ENCODE data around the gene TLK2. TPM values are rescaled to one million over a fixed set of nuclear protein-coding genes. Genes with fewer than 3 reads are reported as not detected.

The TLK2 gene
- total RNA-seq, 4 donors from 2014 or later = 35.2 to 49.2 (median 43.6) TPM

DNA sequence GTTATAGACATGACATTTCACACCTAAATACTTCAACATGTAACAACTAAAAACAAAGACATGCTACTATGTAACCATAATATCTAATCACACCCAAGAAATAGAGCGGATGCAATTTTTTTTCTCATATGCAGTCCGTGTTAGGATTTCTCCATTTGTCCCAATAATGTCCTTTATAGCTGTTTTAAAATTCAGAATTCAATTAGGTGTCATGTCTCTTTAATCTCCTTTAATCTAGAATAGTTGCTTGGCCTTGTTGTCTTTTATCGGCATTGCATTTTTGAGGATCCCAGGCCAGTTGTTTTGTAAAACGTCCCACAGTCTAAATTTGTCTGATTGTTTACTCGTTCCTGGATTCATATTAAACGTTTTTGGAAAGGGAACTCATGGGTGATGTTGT lies 163.3 kb downstream of the TLK2 start:
- TF ChIP-seq, protein P1, sequence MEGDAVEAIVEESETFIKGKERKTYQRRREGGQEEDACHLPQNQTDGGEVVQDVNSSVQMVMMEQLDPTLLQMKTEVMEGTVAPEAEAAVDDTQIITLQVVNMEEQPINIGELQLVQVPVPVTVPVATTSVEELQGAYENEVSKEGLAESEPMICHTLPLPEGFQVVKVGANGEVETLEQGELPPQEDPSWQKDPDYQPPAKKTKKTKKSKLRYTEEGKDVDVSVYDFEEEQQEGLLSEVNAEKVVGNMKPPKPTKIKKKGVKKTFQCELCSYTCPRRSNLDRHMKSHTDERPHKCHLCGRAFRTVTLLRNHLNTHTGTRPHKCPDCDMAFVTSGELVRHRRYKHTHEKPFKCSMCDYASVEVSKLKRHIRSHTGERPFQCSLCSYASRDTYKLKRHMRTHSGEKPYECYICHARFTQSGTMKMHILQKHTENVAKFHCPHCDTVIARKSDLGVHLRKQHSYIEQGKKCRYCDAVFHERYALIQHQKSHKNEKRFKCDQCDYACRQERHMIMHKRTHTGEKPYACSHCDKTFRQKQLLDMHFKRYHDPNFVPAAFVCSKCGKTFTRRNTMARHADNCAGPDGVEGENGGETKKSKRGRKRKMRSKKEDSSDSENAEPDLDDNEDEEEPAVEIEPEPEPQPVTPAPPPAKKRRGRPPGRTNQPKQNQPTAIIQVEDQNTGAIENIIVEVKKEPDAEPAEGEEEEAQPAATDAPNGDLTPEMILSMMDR (IDR thresholded peaks at IDR 0.05; ENCODE audit: low read depth) = no peak

DNA sequence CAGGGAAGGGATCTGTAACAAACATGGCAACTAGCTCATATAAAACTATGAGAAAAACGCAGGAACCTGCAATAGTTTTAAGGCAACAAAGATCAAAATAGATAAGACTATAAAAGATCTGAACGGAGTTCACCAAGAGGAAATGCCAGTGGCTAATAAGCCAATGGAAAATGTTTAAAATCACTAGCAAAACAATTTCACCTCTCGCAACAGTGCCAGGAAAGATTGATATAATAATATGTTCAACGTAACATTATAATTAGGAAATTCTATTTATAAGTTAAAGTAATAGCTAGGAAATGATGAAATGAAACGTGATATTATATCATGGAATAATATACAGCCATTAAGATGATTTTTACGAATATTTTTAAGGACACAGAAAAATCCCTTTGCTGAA lies 164.9 kb downstream of the TLK2 start:
- TF ChIP-seq, protein P1 (IDR thresholded peaks at IDR 0.05; ENCODE audit: low read depth) = no peak

DNA sequence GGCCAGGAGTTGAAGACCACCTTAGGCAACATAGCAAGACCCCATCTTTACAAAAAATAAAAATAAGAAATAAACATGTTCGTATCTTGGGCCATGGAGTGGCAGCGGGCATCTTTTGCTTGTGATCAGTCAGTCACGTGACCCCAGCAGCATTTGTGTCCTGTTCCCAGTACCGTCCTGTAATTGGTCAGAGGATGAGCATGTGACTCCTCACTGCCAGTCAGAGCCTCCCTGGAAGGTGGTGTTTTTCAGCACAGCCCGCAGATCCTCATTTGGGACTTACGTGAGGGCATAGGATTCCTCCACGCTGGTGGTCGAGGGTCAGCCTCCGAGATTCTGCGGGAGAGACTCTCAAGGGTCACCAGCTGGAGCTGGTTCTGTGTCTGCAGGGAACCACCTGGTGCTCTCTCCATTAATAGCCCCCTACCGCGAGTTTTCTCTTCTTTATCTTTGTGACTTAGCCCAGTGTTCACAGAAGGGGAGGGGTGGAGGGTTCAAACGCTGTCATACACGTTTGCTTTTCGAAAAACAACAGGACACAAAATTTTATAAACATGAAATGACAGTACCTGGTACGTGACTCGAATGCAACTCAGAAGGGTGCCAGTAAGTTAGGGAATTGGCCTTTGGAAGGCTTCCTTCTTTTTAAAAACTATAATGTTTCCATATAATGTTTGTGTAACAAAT lies 166.0 kb downstream of the TLK2 start:
- TF ChIP-seq, protein P1 (IDR thresholded peaks at IDR 0.05; ENCODE audit: low read depth) = no peak

DNA sequence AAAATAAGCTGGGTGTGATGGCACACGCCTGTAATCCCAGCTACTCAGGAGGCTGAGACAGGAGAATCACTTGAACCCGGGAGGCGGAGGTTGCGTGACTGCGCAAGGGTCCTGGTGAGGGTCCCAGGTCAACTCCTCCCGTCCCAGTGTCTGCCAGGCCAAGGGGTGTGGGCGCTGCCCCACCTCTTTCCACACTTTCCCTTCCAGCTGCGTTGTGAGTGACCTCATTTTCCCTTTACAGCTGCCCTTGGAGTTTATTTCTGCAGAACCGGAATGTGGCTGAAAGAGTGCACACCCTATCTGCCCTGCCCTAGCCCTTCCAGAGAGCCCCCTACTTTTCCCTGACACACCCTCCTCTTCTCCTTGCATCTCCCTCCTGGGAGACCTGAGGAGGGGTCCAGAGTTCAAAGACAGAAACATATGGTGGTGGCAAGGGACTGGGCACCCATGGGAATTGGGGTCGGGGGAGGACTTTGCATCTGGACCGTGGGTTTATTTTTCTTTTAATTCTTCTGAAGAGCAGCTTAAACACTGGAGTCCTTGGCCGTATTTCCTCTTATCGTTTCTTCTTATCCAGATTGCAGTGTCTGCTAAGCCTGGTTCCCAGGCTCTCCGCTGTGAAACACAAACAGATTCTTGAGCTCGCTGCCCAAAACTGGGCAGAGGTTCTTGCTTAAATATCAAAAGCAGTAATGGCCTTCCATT lies 169.8 kb downstream of the TLK2 start:
- TF ChIP-seq, protein P1 (IDR thresholded peaks at IDR 0.05; ENCODE audit: low read depth) = no peak

DNA sequence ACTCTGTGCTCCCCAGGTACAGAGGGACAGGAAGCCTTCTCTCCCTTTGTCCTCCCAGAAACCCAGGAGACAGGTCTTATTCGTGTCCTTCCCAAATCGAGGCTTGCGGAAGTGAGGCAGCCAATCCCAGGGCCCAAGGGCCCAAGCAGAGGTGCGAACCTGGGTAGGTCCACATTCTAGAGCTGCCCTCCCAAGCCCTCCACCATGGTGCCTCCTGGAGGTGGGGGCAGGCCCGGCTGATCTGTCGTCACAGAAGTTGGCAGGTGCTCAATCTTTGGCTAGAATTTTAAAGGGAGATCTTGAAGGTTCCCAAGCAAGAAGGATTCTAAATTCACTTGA lies 170.3 kb downstream of the TLK2 start:
- TF ChIP-seq, protein P1 (IDR thresholded peaks at IDR 0.05; ENCODE audit: low read depth) = no peak

DNA sequence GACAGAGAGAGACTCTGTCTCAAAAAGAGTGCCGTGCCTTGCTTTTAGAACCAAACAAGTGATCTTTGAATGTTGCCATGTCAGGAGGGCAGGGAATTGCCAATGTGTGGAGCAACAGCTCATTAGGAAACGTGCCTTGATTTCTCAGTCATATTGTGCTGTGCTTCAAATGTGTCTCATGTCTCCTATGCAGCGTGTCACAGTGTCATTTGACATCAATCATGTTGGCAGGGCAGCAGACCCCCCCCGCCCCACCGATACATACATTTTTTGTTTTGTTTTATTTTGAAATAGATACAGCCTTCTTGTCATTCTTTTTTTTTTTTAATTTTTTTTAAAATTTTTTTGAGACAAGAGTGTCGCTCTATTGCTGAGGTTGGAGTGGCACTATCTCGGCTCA lies 170.9 kb downstream of the TLK2 start:
- TF ChIP-seq, protein P1 (IDR thresholded peaks at IDR 0.05; ENCODE audit: low read depth) = no peak

DNA sequence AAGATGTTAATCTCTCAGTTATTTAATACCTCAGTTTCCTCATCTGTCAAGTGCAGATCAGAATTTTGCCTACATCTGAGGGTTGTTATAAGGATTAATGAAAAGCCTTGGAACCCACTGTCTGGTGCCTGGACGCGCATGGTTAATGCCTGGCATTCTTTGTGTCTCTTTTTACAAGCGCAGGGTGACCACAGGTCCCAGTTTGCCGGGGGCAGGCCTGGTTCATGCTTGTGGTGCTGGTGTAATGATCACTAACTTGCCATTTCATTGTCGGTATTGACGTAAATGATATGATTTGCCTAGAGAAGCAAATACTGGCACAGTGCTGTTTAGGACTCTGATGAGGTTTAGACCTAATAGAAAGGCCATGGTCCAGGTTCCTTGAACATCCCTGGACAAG lies 172.0 kb downstream of the TLK2 start:
- TF ChIP-seq, protein P1 (IDR thresholded peaks at IDR 0.05; ENCODE audit: low read depth) = no peak

Measured in subcutaneous adipose tissue (tissue), 4 donors.